Stimulated activated CD4-positive, alpha-beta T cell treated with anti-CD3 and anti-CD28 coated beads, Interleukin-1b, Interleukin-23, amount 100 ng/mL, for 48 hours (primary cell): ENCODE measurements around the gene ZNF414.
"Not testable (repeated sequence)": the region's sequence is repeated elsewhere in the genome, so short reads cannot be mapped to it uniquely, and the experiment has no call there.

Source experiments
- DNase-seq: peaks from one replicate; pipeline ENCODE4 v3.0.0-alpha.2; 2020

ZNF414 gene, protein sequence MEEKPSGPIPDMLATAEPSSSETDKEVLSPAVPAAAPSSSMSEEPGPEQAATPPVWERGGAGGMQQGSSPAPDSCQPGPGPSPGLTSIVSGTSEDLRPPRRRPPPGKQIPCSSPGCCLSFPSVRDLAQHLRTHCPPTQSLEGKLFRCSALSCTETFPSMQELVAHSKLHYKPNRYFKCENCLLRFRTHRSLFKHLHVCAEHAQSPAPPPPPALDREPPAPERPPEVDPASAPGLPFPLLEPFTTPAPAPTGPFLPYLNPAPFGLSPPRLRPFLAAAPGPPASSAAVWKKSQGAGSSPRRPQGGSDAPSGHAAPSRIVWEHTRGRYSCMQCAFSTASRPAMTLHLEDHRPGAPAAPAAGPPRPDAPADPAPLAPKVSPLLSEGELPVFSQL

DNA sequence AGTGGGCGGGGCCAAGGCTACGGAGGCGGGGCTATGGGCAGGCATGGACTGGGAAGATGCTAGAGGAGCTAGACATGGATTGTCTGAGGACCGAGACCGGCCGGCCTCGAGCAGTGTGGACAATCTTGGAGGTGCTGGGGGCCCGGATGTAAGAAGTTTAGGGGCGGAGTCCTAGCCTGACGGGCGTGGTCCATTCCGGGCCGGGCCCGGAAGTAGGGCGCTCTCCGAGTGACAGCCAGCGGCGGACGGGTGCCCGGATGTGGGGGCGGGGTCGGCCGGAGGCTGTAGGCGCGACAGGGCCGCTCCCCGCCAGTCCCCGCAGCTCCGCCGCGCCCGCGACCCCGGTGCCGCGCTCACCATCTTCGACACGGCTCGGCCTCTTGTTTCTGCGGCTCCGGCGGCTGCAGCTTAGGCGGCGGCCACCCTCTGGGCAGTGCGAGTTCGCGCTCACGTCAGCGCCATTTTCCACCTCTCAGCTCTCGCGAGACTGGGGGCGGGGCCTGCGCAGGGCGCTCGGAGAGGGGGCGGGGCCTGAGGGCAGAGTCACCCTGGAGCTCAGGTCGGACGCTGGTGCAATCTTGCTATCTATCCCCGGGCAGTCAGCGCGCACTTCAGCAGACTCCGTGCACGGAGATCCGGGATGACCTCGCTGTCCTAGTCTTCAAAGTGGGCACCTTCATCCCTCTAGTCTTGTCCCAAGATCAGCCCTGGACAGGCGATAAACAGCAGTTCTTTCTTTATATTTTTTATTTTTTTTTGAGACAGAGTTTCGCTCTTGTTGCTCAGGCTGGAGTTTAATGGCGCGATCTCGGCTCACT is at the start of gene ZNF414:
Gene ZNF414, minus strand, starts transcription at position 481 of the 818 bp plus-strand sequence. Its CDS starts 121 bp downstream, at position 360.
- peak; percentile 96 for DNase-seq

DNA sequence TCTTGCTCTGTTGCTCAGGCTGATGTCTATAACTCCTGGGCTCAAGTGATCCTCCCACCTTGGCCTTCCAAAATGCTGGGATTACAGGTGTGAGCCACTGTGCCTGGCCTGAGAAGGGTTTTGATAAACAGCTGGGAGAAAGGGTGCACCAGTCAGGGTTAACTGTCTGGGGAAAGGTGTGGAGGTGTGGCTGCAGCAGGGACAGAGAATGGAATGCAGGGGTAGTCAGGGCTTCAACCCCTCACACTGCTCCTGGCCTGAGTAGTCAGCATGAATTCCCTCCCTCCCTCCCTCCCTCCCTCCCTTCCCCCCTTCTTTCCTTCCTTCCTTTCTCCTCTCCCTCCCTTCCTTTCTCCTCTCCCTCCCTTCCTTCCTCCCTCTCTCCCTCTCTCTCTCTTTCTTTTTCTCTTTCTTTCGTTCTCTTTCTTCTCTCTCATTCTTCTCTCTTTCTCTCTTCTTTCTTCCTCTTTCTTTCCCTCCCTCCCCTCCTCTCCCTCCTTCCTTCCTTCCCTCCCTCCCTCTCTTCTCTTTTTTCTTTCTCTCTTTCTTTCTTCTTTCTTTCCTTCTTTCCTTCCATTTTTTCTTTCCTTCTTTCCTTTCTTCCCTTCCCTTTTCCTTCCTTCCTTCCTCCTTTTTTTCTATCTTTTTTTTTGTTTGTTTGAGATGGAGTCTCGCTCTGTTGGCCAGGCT is 47.3 kb upstream of the ZNF414 start:
- DNase-seq, result no peak

DNA sequence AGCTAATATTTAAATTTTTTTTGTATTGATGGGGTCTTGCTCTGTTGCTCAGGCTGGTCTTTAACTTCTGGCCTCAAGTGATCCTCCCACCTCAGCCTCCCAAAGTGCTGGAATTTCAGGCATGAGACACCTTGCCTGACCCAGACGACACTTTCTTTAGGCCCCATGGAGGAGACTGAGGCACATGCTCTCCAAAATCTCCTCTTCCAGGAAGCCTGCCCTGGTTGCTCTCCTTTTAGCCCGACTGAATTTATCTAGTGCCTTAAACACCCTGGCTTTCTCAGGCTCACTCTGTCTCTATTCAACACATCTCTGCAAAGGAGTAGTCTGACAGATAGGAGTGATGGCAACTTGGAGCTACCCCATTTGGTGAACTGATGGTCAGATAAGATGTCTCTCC is 44.4 kb upstream of the ZNF414 start:
- DNase-seq, result no peak

- DNase-seq, result no peak
Measured at GRCh38 chr19:8557642-8558238, 43.8 kb upstream of the ZNF414 start.

GRCh38 chr19:8553729-8554128 is 39.8 kb upstream of the ZNF414 start:
- DNase-seq, result not testable (repeated sequence)

GRCh38 chr19:8552810-8553209 is 38.8 kb upstream of the ZNF414 start:
- no peak for DNase-seq

DNA sequence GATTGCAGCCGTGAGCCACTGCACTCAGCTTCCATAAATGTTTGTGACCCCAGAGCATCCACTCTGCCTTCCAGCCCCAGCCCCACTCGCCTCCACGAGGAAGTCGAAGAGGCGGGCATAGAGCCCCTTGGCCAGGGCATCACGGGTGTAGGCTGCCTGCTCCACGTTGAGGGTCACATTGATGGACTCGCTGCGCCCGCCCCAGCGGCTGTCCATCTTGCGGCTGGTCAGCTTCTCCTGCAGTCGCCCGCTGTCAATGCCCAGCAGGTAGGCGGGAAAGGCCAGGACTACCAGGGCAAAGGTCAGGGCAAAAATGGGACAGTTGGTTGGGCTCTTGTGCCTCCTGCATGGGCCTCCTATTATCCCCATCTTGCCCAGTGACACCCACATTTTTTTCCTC is 36.1 kb upstream of the ZNF414 start:
- DNase-seq, result no peak

DNA sequence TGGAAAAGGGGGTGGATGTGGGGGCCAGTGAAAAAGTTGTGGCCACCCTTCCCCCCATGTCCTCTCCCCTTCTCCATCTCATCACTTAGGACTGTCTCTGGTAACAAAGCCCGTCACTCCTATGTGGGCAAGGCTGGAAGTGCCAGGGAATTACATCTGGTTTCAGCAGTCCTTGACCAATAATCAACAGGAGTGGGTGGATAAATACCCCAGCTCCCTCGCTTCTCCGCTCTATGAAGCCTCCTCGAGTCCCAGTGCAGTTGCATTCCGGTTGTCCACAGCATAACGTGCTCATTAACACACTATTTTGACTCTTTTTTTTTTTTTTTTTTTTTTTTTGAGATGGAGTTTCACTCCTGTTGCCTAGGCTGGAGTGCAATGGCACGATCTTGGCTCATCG is 31.8 kb upstream of the ZNF414 start:
- no peak for DNase-seq

GRCh38 chr19:8544168-8544567 is 30.2 kb upstream of the ZNF414 start:
- DNase-seq, result no peak

- no peak for DNase-seq
Measured at GRCh38 chr19:8539621-8540149, 25.7 kb upstream of the ZNF414 start.

- DNase-seq, result no peak
Measured at GRCh38 chr19:8537099-8537498, 23.1 kb upstream of the ZNF414 start.

DNA sequence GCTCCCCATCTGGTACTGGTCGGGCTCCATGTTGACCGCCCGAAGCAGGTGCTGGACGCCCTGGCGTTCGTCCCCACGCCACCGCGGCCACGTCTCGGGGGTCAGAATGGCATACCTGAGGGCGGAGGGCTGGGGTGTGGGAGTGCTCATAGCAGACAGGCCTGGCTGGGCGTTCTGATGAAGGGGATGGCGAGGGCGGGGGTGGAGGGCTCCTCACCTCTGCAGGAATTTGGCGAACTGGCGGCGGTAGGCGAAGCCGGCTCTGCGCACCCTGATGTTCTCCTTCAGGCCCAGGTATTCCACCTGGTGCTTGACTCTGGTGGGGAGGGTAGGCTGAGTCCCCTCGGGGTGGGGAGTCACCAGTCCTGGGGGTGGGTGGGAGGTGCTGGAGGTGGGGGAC is 22.3 kb upstream of the ZNF414 start:
- DNase-seq, result no peak

GRCh38 chr19:8532225-8532624 is 18.3 kb upstream of the ZNF414 start:
- DNase-seq, result no peak

GRCh38 chr19:8531470-8531869 is 17.5 kb upstream of the ZNF414 start:
- no peak for DNase-seq

DNA sequence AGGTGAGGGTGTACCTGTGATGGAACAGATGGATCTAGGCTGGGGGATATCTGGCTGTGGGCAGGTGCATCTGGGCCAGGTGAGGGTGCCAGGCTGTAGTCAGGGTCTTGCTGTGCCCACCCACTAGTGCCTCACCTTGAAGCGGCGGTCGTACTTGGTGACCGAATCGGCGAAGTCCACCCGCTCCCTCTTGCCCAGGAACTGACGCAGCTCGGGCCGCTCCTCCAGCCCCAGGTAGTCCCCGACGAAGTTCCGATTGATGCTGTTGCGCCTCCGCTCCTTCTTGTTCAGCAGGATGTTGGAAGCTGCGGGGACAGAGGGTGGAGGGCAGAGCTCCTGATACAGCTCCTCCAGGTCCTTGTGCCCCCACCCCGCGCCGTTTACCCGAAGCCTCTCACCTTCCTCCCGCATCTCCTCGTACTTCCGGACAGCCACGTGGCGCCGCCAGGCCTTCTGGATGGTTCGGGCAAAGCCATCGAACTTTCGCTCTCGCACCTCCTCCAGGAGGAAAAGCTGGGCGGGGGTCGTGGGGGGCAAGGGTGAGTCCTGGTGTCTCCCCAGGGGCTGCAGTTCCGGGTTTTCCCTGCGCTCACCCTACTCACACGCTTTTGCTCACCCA is 16.2 kb upstream of the ZNF414 start:
- DNase-seq, result no peak

GRCh38 chr19:8529369-8530006 is 15.5 kb upstream of the ZNF414 start:
- no peak for DNase-seq

DNA sequence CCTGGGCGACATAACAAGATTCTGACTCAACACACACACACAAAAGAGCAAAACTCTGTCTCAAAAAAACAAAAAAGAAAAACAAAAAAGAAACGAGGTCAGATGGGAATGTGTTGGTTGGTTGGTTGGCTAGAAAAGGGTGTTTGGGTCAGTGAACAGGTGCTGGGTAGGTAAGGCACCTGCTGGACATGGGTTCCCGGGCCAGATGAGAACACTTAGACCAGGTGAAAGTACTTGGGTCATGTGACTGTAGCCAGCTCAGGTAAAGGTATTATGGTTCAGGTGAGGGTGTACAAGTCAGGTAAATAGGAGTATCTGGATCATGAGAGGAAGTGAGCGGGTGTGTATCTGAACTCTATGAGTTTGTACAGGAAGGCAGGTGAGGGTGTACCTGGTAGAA is 14.5 kb upstream of the ZNF414 start:
- no peak for DNase-seq

DNA sequence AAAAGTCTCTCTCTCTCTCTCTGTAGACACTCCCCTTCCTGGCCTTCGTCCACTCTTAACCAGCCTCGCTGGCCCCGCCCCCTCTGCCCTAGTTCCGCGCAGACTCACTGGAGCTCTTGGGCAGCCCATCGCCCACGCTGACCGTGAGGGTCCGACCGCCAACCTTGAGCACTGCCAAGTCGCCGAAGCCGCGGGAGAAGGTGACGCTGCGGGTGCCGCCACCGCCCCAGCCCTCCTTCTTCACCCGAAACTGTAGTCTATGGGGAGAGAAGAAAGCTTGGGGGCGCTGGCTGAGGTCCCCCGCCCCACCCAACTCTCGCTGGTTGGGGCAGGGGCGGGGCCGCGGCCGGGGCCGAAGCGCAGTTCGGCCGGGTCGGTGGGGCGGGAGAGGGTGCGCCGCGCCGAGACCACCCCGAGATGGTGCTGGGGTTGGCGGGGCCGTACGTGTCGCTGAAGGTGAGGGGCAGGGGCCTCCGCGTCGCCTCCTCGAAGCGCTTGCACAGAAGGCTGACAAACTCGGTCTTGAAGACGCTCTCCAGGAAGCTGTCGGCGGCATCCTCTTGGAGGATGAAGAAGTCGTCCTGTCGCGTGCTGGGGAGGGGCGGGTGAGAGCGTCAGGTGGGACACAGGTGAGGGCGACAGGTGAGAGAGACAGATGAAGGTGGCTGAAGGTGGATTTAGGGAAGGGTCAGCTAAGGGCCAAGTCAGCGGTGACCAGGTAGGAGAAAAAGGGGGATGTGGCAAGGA is 12.6 kb upstream of the ZNF414 start:
- no peak for DNase-seq

GRCh38 chr19:8525401-8525684 is 11.4 kb upstream of the ZNF414 start:
- DNase-seq, result no peak

DNA sequence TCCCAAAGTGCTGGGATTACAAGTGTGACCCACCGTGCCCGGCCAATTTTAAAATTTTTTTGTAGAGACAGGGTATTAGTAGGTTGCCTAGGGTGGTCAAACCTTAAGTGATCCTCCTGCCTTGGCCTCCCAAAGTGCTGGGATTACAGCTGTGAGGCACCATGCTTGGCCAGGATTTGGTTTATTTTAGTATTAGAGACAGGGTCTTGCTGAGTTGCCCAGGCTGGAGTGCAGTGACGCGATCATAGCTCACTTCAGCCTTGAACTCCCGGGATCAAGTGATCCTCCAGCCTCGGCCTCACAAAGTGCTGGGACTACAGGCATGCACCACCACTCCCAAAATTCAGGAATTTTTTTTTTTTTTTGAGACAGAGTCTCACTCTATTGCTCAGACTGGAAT is 5.4 kb upstream of the ZNF414 start:
- no peak for DNase-seq

- DNase-seq, result no peak
Measured at GRCh38 chr19:8518536-8518935, 4.6 kb upstream of the ZNF414 start.
